HG03460 (cell line): Measurements from ENCODE around the gene TGM5.
A peak's percentile ranks its signal among the peaks of the same experiment; 100 is the strongest.
"Not testable (repeated sequence)": the region's sequence is repeated elsewhere in the genome, so short reads cannot be mapped to it uniquely, and the experiment has no call there.

Source experiments
- ATAC-seq: cut with Tn5 transposase; IDR thresholded peaks from one replicate; pipeline ENCODE4 v1.9.1; 2021; ENCODE audit not compliant: unreplicated experiment

The TGM5 gene

DNA sequence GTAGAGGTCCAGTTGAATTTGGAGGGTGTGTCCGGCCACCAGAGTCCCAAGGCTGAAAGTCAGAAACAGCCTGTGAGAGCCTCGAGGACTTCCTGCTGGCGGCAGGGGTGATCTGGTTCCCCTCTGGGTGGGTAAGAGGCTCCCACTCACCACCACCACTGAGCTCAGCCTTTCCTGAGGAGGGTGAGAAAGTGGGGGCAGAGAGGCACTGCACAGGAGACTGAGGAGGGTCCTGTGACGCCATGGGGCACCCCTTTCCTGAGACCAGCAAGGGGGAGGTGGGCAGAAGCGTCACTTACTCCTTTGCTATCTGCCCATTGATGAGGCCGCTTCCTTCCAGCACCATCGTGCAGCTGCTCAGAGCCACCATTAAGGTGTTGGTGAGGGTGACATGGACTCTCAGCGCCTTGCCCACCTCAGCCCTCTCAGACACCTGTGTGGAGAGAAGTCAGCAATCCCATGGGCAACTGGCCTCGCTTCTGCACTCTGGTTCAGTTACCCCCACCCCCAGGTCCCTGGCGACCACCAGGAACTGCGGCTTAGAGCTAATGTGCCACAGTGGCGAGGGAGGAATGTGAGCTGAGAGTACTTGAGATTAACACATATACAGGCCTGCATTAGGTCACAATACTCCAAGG, 10.0 kb upstream of the TGM5 start:
- ATAC-seq: no peak

DNA sequence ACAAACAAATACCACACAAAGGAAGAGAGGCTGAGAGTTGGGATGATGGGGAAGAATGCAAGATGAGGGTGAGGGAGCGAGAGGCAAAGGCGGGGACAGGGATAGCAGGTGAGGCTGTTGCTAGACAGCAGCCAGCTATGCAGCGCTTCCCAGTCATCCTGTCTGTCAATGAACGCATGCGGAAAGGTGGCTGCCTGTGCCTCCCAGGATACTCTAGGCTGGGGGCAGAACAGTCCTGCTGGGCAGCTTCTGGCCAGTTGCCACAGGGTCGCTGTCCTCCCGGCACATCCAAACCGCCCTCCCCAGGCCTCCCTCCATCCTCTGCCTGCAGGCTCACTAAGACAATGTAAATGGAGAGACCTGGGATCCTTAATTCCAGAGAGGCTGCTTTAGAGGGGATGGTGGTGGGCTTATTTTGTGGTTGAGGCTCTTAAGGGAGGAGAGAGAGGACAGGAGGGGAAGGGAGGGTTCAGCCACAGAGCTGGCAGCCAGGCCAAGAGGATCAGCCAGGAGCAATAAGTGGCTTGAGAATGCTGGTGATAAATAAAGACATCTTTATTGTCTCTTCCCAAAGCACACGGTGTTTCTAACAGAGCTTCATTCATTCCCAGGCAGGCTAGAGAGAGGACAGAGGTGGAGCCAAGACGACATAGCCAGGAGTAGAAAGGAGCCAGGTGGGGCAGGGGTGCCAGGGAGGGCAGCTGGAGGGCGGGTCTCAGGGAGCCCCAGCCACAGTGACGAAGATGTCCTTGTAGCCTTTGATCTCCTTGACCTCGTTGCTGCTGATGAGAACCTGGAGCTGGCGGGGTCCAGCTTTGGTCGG, 9.2 kb upstream of the TGM5 start:
- no peak for ATAC-seq

DNA sequence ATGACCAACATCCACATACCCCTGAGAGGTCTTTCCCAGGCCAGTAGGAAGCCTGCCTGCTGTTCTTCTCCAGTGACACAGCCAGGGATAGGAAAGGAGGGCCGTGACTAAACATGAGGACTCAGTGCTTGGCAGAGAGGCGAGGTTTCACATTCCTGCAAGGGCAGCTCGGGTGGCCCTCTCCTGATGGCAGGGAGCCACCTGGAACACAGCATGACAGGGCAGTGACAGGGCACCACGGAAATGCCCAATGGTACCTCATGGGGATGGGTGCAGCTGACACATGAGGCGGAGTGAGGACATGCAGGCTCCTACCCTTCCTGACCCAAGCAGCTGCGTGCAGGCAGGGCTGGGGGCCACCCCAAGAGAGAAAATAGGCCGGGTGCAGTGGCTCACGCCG, 7.4 kb upstream of the TGM5 start:
- ATAC-seq: no peak

DNA sequence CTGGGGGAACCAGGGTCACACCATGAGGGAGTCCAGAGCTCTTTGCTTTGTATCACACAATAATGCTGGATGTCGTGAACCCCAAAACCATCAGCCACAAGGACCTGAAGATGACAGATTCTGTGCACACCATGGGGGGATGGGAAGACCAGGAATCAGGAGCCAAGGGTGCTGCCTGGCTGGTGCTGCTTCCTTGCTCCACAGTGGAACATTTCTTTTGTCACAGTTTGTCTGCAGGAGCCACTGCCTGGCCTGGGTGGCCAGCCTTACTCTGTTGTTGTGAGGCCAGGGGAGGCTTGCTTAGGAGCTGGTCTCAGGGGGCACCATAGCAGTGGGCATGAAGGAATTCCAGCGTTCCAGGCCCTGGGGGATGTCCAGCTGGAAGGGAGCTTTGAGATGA, 6.5 kb upstream of the TGM5 start:
- ATAC-seq: no peak

DNA sequence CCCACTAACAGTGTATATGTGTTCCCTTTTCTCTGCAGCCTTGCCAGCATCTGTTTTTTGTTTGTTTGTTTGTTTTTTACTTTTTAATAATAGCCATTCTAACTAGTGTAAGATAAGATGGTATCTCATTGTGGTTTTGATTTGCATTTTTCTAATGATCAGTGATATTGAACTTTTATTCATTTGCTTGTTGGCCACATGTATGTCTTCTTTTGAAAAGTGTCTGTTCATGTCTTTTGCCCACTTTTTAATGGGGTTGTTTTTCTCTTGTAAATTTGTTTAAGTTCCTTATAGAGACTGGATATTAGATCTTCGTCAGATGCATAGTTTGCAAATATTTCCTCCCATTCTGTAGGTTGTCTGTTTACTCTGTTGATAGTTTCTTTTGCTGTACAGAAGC, 5.2 kb upstream of the TGM5 start:
- ATAC-seq: not testable (repeated sequence)

DNA sequence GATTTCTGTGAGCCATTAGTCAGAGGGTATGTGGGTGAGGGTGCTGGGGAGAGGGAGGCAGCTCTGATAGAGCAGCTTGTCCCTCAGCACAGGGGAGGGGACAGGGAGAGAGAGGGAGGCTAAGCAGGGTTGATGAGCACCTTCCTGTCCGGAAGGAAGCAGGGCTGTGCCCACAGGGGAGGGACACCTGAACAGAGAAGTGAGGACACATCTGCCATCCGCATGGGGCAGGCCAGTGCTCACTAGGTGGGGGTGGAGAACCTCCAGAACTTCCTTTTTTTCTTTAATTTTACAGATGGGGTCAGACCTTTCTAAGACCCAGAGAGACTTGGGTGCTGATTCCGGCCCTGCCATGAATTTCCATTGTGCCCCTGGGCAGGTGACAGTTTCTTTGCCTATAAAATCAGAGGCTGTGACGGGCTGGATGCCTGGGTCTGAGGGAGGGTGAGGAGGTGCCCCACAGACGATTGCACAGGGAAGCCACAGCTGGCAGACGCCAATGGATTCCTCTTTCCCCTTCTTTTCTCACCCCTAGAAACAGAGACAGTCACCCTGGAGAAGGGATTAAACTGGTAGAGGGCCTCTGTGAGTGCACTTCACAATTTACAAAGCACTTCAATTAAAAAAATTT, 4.1 kb upstream of the TGM5 start:
- ATAC-seq: no peak

DNA sequence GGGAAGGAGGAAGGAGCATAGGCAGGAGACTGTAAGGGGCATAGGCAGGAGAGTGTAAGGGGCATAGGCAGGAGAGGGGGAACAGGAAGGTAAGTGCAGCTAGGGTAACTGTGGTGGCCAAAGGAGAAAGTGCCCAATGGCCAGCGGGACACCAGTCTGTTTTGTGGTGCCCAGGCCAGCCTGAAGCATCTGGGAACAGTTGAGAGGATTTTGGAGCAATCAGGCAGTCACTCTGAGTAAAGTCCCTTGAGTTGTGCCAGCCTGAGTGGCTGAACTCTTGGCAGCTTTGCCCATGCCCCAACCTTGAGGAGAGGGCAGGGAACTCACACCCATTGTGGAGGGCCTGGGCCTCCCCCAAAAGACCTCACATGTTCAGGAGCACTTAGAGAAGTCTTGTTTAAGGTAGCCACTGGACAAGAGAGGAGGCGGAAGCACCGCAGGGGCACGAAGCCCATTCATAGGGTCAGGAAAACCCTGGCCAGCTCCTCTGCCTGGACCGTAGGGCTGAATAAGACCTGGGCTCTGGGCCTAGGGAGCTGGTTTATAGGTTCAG, 3.5 kb upstream of the TGM5 start:
- ATAC-seq: no peak

DNA sequence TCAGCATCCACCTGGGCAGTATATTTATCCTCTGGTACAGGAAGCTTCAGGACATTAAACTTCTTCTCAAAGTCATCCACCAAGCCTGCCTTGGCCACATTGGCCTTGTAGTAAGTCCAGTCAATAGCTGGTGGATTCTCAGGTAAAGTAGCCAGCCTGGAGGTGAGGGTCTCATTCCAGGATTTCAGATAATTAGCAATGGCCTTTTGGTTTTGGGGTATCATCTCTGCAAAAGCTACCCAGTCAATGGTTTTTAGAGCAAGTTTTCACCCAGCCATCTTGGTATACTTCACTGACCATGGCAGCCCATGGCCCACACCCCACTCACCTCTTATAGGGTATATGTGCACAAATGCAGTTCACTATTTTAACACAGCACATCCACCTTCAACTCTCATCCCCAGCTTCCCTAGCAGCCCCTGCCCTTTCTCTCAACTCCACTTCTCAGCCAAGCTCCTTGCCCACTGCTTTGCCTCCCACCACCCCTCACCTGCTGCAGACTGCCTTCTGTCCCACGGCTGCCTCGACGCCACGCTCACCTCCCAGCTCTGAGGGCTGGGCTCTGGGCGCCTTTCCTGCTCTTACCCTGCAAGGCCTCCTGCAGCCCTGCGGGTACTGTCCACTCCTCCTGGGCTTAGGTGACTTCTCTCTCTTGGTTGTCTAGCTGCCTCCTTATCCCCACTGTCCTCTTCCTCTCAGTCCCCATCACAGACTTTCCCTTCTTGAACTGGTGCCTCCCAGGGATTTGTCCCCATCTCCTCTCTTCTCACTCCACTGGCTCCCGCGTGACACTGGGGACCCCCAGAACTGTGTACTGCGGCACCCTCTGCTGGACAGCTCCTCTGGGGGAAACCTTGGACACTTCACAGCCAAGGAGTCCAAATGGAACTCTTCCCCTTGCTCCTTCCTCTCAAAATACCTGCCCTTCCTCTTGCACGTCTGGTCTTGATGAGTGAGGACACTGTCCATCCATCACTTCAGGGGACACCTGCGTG, 1.7 kb upstream of the TGM5 start:
- no peak for ATAC-seq

DNA sequence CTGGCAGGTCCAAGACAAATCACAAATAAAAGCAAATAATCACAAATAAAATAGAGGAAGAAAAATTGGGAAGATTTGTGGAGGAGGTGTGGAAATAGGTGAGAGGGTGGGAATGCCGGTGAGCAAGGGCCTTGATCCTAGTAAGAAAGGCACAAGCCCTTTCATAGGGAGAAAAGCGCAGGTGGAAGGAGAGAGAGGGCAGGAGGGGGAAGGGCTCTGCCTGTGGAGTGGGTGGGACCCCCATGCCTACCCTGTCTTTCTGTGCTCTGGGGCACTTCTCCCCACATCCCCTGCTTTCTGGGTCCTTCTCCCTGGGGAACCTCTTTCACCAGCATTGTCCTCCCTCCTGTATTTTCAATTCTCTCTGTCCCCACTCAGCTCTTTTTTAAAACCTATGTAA, 711 bp upstream of the TGM5 start:
- no peak for ATAC-seq

DNA sequence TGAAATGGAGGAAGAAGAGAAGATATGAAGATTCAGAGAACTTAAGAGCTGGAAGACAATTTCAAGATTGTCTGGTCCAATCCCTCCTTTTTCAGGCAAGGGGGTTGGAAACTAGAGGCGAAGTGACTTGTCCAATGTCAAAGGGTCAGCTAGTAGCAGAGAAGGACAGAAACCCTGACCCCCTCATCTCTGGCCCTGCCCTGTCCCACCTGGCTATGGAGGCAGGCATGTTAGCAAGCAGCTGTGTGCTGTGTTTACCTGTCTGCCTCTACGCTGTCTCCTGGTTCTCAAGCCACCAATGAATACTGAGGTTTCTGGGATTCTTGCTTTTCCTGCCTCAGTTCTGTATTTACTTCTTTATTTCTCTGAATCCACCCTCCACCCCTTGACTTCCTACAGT, 342 bp downstream of the TGM5 start:
- ATAC-seq: no peak

DNA sequence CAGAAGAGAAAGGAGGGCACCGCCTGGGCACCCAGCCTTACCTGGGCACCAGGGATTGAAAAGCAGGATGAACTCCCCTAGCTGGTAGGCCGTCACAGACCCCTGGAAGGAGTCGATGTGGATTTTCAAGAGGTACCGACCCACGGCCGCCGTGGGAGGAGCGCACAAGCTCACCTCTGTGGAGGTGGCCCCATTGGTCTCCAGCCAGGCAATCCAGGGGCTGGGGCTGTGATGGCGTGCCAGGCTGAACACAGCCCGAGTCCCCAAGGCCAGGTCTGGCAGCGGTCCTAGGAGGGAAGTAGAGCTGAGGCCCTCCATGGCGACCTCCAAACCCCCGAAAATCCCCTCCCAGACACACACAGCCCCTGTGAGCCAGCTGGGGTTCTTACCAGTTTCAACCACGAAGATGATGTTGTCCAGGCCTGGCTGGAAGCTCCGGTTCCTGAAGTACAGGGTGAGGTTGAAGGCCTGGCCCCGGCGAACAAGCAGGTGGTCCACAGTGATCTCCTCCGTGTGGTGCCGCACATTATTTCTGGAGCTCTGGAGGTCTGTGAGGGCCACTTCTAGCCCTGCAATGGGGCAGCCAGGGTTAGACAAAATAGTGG, 6.6 kb downstream of the TGM5 start:
- ATAC-seq: no peak

DNA sequence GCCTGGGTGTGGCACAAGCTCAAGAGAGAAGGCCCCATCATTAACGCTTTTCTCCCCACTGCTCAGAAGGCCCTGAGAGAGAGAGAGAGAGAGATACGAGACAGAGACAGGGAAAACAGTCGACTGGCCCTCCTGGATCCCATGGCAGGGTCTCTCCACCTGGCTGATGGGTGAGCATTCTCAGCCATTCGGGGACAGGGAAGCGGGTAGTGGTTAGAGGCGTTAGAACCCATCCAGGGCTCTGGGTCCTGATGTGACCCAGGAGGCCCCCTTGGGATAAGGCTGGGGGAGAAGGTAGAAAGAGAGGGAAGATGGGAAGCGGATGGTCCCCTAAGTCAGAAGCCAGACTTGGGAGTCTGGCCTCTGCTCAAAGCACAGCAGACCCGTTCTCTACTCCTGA, 7.9 kb downstream of the TGM5 start:
- ATAC-seq: no peak

DNA sequence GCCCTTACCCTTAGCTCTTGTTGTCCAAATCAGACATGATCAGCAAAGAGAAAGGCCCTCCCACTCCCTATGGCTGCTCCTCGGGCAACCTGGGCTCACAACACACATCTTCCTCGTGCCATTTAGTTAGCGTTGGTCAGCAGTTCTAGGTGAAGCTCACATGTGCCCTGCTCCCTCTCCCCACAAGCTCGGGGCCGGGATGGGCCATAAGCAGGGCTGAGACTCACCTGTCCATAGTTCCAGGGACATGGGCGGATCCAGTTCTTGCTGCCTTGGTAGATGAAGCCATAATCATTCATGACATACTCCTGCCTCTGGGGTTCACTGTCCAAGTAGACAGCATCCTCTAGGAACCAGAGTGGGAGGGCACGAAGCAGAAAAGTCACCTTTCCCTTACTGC, 10.4 kb downstream of the TGM5 start:
- no peak for ATAC-seq

DNA sequence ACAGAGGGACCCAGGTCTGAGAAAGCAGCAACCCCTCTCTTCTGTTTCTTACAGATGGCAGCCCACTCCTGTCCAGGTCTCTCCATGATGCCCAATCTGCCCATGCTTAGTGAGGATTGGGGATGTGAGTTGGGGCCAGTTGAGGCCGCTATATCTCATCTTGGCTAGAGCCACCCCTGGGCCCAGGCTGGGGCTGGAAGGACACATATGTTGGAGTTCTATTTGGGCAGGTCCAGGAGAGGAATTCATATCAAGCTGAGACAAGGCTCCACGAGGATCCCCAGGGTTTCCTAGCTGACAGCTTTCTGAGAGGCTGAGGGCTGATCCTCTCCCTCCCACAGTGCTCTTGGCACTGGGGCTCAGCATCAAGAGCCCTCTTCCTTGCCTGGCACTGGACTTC, 11.4 kb downstream of the TGM5 start:
- ATAC-seq: no peak

DNA sequence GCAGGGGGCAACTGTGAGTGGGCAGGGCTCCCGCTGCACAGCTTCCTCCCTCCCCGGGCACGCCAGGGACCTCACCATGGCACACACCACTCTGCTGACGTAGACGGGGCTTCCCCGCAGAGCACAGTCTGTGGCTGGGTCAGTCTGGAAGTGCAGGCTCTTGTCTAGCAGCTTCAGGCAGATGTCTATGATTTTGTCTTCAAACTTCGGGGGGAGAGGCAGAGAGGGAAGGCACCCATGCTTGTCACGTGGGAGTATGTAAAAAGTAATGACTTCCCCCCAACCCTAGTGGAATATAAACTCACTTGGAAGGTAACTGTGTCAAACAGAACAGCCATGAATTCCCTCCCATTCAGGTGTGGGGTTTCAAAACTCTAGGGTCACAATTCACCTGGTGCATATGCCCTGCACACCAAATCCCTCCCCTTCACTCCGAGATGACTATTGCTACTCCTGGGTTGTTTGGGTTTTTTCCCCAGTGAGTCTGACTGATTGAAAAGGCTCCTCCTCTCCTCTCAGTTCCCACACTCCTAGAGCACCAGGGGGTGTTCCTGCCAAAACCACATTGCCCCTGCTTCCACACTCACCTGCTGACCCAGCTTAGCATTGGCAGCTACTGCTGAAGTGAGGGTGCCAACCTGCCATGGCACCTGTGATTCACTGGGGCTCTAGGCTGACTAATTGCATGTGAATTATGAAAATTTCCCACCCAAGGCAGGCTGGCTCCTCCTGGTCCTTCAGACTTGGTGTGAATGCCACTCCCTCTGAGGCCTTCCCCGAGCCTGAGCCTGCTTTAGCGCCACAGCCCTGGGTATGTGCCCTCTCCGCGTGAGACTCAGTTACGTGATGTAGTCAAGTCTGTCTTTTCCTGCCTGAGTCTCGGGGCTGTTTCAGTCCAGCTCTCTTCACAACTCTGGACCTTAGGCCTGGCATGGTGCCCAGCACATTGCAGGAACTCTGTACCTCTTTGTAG, 13.0 kb downstream of the TGM5 start:
- ATAC-seq: peak; percentile 48

DNA sequence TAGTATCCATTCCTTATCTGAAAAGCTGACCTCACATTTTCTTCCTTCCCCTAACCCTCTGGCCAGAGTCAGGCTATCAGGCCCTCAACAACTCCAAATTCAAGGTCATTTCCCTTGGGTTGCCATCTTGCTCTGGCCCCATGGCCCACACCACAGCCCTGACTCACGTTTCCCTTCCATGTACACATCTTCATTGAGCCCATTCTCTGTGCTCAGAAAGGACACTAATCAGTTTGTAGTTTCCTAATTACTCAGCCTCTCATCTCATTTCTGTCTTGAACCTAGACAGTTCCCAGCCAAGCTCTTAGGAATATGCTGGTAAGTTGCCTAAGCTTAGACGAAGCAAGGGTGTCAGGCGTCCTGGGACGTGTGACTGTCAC, 14.9 kb downstream of the TGM5 start:
- no peak for ATAC-seq

DNA sequence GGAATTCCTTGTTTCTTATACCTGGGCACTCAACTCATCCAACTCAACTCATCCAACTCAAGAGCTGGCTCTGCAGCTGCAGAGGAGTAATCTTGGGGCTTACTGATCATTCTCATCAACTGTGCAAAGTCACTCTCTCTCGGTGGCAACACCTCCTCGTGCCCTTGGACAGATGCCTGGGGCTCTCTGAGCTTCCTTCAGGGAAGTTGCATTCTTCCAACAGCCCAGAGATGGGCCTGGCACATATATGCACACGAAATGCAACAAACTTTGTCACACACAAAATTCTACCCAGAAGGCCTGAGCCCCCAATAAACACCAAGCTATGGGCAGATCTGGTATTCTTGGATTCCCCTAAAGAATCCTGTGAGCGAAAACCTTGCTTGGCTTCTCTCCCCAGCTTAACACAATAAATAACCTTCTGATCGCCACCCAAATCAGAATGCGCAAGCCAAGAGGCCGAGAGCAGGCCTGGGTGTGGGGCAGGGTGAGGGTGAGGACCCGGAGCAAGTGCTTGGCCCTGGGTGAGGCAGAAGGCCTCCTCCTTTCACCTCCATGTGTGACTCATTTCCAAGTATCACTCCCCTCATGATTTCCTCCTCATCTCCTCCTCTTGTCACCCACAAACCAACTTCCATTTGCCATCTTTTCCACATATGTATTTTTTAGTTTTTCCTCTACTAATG, 15.4 kb downstream of the TGM5 start:
- no peak for ATAC-seq

DNA sequence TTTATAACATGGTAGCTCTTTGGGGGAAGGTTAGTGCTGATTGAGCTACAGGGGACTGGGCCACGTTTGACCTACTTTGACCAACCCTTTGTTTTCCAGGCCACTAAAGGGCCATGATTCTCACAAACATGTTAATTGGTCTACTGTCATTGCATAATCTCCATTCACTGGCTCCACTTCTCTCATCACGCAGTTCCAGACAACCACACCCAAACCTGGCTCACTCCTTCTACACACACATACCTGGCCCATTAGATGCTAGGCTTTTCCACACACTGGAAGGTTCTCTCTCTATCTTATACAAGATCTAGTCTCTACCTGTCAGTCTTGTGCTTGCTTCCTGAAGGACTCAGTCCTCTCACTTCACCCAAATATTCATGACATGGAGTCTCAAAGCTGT, 15.9 kb downstream of the TGM5 start:
- ATAC-seq: no peak
